ENCODE data around the gene MNT.

The MNT gene

DNA sequence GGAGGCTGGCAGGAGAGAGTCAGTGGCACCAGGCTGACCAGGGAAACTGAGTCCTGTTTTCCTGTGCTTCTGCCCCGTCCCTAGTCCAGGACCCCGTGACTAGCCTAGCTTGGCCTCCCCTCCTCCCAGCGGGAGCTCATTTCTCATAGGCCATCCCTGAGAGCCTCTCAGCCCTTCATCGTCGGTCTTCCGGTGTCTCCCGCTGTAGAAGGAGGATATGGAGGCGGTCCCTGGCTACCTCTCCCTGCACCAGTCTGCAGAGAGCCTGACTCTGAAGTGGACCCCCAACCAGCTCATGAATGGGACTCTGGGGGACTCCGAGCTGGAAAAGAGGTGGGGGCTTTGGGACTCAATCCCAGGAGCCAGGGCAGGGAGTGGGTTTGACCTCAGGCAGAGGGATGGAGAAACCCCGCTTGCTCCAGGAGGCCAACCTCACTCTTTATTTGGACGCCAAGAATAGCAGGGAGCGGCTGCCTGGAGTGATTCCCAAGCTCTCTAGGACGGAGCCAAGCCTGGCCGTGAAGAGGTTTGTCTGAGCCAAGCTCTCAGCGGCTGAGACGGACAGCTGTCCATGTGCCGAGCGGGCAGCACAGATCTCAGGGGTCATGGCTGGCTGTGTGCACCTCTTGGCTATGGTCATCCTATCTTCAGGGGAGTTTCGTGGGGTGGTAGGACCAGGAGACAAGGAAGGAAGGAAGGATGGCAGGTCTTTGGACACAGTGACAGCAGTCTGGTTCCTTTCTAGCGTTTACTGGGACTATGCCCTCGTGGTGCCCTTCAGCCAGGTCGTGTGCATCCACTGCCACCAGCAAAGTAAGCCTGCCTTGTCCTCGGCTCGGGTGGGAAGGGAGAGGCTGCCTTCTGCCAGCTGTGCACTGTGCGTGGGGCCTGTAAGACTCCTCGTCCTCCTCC, 36.8 kb downstream of the MNT start:
- DNase-seq (ENCODE audit: low spot score) = peak; percentile 59

GRCh38 chr17:2363318-2363717, 37.5 kb downstream of the MNT start:
- DNase-seq (ENCODE audit: low spot score) = no peak

DNA sequence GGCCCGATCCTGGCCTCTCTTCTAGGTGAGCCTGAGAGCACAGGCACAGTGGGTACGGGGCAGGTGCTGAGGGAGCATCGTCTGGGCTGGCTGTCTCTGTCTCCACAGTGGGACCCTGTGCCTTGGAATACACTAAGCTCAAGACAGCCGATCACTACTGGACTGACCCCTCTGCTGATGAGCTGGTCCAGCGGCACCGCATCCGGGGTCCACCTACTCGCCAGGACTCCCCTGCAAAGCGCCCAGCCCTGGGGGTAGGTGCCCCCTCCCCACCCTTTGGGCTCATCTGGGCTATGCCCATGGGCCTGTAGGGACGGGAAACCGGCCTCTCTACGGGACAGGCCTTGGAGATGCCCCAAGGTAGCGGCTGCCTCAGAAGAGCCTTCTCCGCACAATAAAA, 38.0 kb downstream of the MNT start:
- DNase-seq (ENCODE audit: low spot score) = no peak

DNA sequence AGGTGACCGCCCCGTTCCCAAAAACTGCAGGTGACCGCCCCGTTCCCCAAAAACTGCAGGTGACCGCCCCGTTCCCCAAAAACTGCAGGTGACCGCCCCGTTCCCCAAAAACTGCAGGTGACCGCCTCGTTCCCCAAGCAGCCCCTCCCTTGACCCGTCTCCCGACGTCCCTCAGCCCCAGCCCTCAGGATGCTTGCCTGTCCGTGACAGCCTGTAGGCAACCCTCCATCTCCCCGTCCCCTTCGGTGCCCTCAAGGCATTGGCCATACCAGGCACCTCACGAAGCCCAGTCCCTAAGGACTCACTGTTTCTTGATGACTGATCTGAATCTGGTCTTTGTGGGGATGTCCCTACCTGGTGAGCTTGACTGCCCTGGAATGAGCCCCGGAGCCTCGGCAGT, 38.4 kb downstream of the MNT start:
- no peak for DNase-seq (ENCODE audit: low spot score)

DNA sequence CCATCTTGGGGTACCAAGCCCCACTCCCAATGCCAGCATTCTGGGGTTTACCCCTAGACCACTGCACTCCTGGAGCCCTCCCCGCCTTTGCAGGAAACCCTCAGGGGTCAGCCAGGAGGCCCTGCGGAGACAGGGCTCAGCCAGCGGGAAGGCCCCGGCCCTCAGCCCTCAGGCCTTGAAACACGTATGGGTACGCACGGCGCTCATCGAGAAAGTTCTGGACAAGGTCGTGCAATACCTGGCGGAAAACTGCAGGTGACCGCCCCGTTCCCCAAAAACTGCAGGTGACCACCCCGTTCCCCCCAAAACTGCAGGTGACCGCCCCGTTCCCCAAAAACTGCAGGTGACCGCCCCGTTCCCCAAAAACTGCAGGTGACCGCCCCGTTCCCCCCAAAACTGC, 38.8 kb downstream of the MNT start:
- no peak for DNase-seq (ENCODE audit: low spot score)

- no peak for DNase-seq (ENCODE audit: low spot score)
Measured at GRCh38 chr17:2361010-2361760, 39.7 kb downstream of the MNT start.

DNA sequence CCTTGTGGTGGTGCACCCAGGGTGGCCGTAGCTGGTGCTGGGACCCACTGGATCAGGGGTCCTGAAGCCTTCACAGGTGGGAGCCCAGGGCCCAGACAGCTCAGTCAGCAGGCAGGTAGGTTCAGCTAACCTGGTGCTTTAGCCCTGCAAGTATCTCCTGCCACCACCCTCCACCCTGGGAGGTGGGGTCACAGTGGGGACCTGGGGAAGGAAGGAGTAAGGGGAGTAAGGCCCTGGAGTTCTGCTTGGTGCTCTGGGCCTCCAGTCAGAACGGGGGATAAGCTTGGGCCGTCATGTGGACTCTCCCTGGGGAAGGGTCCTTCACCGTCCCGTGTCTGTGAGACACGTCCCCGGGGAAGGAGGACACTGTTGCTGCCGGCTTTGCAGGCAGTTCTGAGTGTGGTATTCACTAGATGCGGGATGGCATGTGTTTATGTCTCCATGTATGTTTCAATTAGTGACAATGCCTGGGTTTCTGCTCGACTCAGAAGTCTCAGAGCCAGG, 42.9 kb downstream of the MNT start:
- no peak for DNase-seq (ENCODE audit: low spot score)

- no peak for DNase-seq (ENCODE audit: low spot score)
Measured at GRCh38 chr17:2357237-2357636, 43.6 kb downstream of the MNT start.

DNA sequence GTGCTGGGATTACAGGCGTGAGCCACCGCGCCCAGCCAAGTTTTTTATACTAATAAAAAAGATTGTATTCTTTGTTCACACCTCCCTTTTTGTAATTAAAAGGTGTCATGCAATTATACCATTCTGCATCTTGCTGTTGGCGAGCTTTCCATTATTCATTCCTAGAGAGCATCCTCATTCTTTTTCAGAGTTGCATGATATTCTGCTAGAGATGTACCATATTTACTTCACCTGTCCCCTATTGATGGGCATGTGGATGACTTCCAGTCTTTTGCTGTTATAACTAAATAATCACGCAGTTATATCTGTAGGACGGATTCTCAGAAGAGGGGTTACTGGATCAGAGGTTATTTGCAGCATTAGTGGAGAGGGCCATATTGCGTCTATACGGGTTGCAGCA, 46.5 kb downstream of the MNT start:
- no peak for DNase-seq (ENCODE audit: low spot score)

DNA sequence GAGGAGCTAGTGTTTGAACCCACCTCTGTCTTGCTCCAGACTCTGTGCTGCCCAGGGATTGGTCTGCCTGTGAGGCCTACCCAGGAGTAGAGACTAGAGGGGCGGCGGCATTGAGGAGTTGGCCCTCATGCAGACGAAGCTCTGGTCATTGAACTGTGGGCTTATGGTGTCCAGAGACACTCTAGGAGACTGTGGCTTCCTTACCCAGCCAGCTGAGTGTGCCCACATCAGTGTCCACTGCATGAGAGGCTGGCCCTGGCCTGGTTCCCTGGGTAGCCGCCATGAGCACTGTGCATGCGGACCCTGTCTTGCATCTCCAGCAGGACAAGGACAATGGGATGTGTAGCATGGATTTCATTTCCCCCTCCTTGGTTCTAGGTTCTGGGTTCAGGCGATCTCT, 49.6 kb downstream of the MNT start:
- DNase-seq (ENCODE audit: low spot score) = no peak

DNA sequence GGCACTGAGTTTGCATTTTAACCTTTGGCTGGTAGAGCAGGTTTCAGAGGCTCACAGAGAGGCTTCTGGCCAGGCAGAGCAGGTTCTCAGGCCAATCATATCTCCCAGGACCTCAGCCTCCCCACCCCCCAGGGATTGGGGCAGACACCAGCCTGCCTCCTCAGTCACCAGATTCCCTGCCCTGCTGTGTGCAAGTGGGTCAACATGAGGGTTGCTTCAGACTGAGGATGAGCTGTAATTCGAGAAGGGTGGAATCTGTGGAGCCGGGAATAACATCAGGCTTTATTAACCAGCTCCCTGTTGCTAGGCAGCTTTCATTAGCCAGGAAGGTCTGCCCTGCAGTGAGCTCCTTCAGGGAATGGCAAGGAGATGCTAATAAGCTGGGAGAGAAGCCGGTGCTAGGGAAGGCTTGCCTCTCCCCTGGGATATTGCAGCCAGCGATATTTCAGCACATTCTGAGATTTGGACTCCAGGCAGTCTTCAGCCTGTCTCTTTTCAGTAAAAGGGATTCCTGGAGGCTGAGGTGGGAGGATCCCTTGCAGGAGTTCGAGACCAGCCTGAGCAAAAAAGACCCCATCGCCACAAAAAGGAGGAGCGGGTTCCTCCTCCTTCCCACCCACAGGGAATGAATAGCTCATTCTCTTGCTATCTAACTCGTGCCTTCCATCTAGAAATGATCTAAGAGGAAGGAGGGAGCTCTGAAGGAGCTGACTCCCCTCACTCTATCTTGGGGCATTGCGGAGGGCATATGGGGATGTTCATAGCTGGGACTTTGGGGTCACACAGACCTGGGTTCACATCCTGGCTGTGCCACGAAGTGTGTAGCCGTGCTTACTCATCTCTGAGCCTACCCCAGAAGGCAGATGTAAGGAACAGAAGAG, 52.8 kb downstream of the MNT start:
- peak; percentile 63 for DNase-seq (ENCODE audit: low spot score)

DNA sequence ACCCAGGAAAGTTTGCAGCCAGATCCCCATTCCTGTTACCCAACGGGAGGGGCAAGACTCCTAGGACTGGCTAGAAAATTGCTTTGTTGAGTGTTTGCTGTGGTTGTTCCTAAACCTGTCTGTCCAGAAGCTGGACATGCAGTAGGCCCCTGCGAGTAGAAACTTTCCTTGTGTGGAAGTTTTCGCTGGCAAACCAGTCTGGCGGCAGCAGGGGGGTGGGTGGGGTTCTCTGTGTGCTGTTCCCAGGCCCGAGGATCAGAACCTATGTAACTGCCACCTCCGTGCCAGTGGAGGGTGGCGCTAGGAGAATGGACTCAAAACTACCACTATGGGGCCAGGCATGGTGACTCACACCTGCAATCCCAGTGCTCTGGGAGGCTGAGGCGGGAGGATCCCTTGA, 54.4 kb downstream of the MNT start:
- no peak for DNase-seq (ENCODE audit: low spot score)

- no peak for DNase-seq (ENCODE audit: low spot score)
Measured at GRCh38 chr17:2344528-2344927, 56.3 kb downstream of the MNT start.

- DNase-seq (ENCODE audit: low spot score) = no peak
Measured at GRCh38 chr17:2343421-2343820, 57.4 kb downstream of the MNT start.

- peak; percentile 39 for DNase-seq (ENCODE audit: low spot score)
Measured at GRCh38 chr17:2338315-2338657, 62.6 kb downstream of the MNT start.

GRCh38 chr17:2337544-2338314, 63.1 kb downstream of the MNT start:
- DNase-seq (ENCODE audit: low spot score) = peak; percentile 47

DNA sequence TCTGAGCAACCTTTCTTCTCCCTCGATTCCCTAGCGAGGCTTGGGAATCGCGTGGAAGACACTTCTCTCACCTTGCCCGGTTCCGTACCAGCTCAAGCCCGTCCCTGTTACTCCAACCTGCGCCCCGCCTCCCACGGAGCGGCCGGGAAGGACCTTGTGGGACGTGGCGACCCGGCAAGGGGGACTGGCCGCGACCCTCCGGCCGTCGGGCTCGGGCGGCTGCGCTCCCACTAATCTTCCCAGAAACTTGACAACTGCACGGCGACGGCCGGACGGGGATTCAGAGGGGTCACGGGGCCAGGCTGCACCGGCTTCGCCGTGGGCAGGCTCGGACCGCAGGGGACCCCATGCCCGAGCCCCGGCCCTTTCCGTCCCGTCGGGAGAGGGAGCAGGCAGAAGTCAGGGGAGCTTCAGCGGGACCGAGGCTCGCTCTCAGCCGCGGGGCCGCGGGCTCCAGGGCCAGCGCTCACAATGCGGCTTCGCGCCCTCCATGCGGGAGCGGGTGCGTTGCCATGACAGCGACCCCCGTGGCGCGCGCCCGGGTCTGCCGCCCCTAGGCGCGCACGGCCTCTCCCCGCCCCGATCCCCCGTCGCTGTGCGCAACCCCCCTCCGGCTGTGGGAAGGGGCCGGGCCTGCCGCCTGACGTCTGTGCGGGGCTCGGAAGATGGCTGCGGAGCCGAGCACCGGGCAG, 63.9 kb downstream of the MNT start, which contains the start of gene SGSM2:
SGSM2 (plus strand) TSS at position 650 of the 692 bp plus-strand sequence. CDS start 188 bp downstream, outside the sequence.
- peak; percentile 24 for DNase-seq (ENCODE audit: low spot score)

DNA sequence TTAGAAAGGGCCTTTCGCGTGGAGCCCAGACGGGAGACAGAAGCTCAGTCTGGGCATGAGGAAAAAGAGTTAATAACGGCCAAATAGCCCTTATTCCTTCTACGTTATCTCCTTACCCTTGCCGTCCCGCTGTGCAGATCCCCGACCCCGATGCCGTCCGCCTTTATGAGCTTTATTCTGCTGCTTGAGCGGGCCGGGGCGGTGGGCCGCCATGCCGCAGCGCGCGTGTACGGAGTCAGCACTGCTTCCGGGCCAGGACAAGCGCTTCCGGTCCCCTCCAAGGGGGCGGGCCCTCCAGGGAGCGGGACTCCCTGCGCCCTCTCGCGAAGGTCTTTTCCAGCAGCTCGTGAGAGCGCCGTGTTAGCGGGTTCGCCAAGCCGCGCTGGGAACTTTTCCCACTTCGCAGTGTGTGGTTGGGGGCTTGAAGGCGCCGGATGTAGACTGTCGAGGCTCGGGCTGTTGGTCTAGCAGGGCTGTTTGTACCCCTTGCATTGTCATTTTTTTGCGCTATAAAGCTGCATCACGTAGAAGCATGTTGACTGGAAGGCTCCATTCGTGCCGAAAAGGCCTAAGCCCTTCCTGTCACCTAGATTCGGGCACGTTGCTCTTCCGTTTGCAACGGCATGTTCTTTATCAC, 64.5 kb downstream of the MNT start, which contains the start of gene TSR1:
TSR1 (minus strand) TSS at position 243 of the 637 bp plus-strand sequence; CDS start at position 213, 30 bp downstream.
- peak; percentile 94 for DNase-seq (ENCODE audit: low spot score)

DNA sequence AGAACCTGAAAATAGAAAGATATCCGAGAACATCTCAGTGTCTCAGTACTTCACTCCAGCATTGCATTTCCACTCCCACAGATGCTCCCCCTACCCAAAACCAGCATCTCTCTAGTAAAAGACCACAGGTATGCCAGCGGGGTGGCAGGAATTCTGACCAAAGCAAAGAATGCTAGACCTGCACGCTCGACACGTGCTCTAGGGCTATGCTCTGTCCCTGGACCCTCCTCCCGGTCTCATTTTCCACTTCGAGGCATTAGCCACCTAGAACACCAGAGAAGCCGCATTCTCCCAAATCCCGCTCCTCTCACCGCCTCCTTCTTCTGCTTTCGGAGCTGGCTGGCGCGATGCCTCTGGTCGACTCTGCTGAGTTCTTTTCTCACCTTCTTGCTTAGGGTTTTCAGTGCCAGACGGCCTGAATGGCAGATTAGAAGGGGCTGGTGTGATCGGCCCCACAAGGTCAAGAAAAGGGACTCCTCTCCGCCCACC, 65.1 kb downstream of the MNT start:
- peak; percentile 20 for DNase-seq (ENCODE audit: low spot score)
